Upper lobe of right lung (tissue), 1 donor: Measurements from ENCODE around the gene EDDM3A. TPM values are rescaled to one million over a fixed set of nuclear protein-coding genes. Genes with fewer than 3 reads are reported as not detected.
"Not testable (repeated sequence)": the region's sequence is repeated elsewhere in the genome, so short reads cannot be mapped to it uniquely, and the experiment has no call there.

Experiments
- ATAC-seq: fragments of 200-7000 bp; cut with Tn5 transposase; one replicate; pipeline ENCODE4 v1.9.1; 2020; ENCODE audit warnings: mild to moderate bottlenecking, moderate library complexity
- DNase-seq: peaks from one replicate; pipeline ENCODE4 v3.0.0-alpha.2; 2020
- H3K27ac ChIP-seq: fragments of 200-600 bp; one replicate; pipeline ENCODE4 v1.8.0; 2022
- H3K27me3 ChIP-seq: fragments of 200-600 bp; one replicate; pipeline ENCODE4 v1.8.0; 2022; ENCODE audit warnings: mild to moderate bottlenecking
- H3K36me3 ChIP-seq: fragments of 200-600 bp; one replicate; pipeline ENCODE4 v1.8.0; 2022
- H3K4me1 ChIP-seq: fragments of 200-600 bp; one replicate; pipeline ENCODE4 v1.8.0; 2022
- H3K4me3 ChIP-seq: fragments of 200-600 bp; one replicate; pipeline ENCODE4 v1.8.0; 2022; ENCODE audit warnings: mild to moderate bottlenecking
- H3K9me3 ChIP-seq: fragments of 200-600 bp; one replicate; pipeline ENCODE4 v1.8.0; 2022
- CTCF ChIP-seq: fragments of 200-600 bp; IDR thresholded peaks from one replicate; pipeline ENCODE4 v1.8.0; 2022; ENCODE audit warnings: antibody characterized with exemption
- intact Hi-C: fragments of 100-400 bp; cut with DNase I; formaldehyde crosslinking; loops from one replicate; pipeline ENCODE4 v1.11.0; 2022
- total RNA-seq: library from RNA; stranded (reverse); fragmentation: NEBNext Ultra II Directional; extraction: Animal tissue kit (Norgen Biotek cat#: 25700); gene quantifications from one replicate; pipeline ENCODE4 v1.2.1, GENCODE V29; 2021
- donor health status: DM: no; HTN: yes; CAD: no; lungs with severe emphysema.

EDDM3A gene
- total RNA-seq, 1 donor from 2014 or later, result not detected

- no peak for DNase-seq
- Histone ChIP-seq H3K4me1 (no peaks in the 10 kb centered on the region), H3K27me3 (no peaks in the 10 kb centered on the region), H3K36me3 (peaks cover 5% of the 10 kb centered on the region), H3K9me3 (no peaks in the 10 kb centered on the region), H3K4me3 (no peak overlapping the region), H3K27ac (no peak overlapping the region)
- no peak for ATAC-seq
- no peak for TF ChIP-seq CTCF
- intact Hi-C loops, result loop anchor here (5.0 kb wide), 1 partner anchor 157 kb away; no protein-coding TSS in a partner anchor
Measured at GRCh38 chr14:20699931-20700330, 45.8 kb upstream of the EDDM3A start.

- H3K9me3 ChIP-seq, intact Hi-C loops, H3K36me3 ChIP-seq, DNase-seq, H3K4me1 ChIP-seq, H3K27ac ChIP-seq, H3K4me3 ChIP-seq, ATAC-seq, H3K27me3 ChIP-seq: not testable (repeated sequence)
Measured at GRCh38 chr14:20700965-20701364, 44.7 kb upstream of the EDDM3A start.

GRCh38 chr14:20706657-20707355 lies 38.9 kb upstream of the EDDM3A start:
- TF ChIP-seq CTCF, result no peak
- Histone ChIP-seq H3K4me1 (peaks cover 10% of the 10 kb centered on the region), H3K9me3 (no peaks in the 10 kb centered on the region), H3K27me3 (no peaks in the 10 kb centered on the region), H3K4me3 (no peak overlapping the region), H3K36me3 (no peaks in the 10 kb centered on the region), H3K27ac (peak overlapping the region; percentile 78)
- intact Hi-C loops, result no loop called here
- ATAC-seq (no peak), DNase-seq (no peak)

GRCh38 chr14:20707622-20708021 lies 38.1 kb upstream of the EDDM3A start:
- Histone ChIP-seq H3K4me1 (peaks cover 10% of the 10 kb centered on the region), H3K27ac (peak overlapping the region; percentile 78), H3K4me3 (no peak overlapping the region), H3K27me3 (no peaks in the 10 kb centered on the region), H3K36me3 (no peaks in the 10 kb centered on the region), H3K9me3 (no peaks in the 10 kb centered on the region)
- DNase-seq (no peak), ATAC-seq (peak; percentile 84)
- intact Hi-C loops, result no loop called here
- no peak for TF ChIP-seq CTCF

- Histone ChIP-seq H3K4me1 (peaks cover 10% of the 10 kb centered on the region), H3K4me3 (no peak overlapping the region), H3K27ac (peak overlapping the region; percentile 42), H3K27me3 (no peaks in the 10 kb centered on the region), H3K9me3 (no peaks in the 10 kb centered on the region), H3K36me3 (no peaks in the 10 kb centered on the region)
- intact Hi-C loops, result no loop called here
- DNase-seq, result no peak
- peak; percentile 75 for ATAC-seq
- TF ChIP-seq CTCF, result no peak
Measured at GRCh38 chr14:20711261-20711660, 34.4 kb upstream of the EDDM3A start.

GRCh38 chr14:20711685-20712084 lies 34.0 kb upstream of the EDDM3A start:
- no peaks in the 10 kb centered on the region for H3K27me3 ChIP-seq
- H3K4me3 ChIP-seq, result no peak overlapping the region
- no peaks in the 10 kb centered on the region for H3K36me3 ChIP-seq
- peak overlapping the region; percentile 42 for H3K27ac ChIP-seq
- ATAC-seq, result no peak
- no peaks in the 10 kb centered on the region for H3K9me3 ChIP-seq
- intact Hi-C loops, result no loop called here
- TF ChIP-seq CTCF, result no peak
- H3K4me1 ChIP-seq, result peaks cover 10% of the 10 kb centered on the region
- no peak for DNase-seq
